ENCODE data around the gene GPC5.

Gene GPC5

GRCh38 chr13:91714855-91715254, 316.4 kb downstream of the GPC5 start:
- DNase-seq (ENCODE audit: low read depth) = no peak

GRCh38 chr13:91716436-91717065, 318.1 kb downstream of the GPC5 start:
- no peak for DNase-seq (ENCODE audit: low read depth)

- DNase-seq (ENCODE audit: low read depth) = peak; percentile 13
Observed at GRCh38 chr13:91719033-91719432, 320.6 kb downstream of the GPC5 start.

- DNase-seq (ENCODE audit: low read depth) = no peak
Observed at GRCh38 chr13:91721413-91721812, 323.0 kb downstream of the GPC5 start.

GRCh38 chr13:91722267-91722884, 324.0 kb downstream of the GPC5 start:
- peak; percentile 3 for DNase-seq (ENCODE audit: low read depth)

- no peak for DNase-seq (ENCODE audit: low read depth)
Observed at GRCh38 chr13:91724591-91724990, 326.2 kb downstream of the GPC5 start.

GRCh38 chr13:91725646-91726045, 327.2 kb downstream of the GPC5 start:
- no peak for DNase-seq (ENCODE audit: low read depth)

GRCh38 chr13:91726671-91727070, 328.2 kb downstream of the GPC5 start:
- DNase-seq (ENCODE audit: low read depth) = no peak

GRCh38 chr13:91729859-91730258, 331.4 kb downstream of the GPC5 start:
- DNase-seq (ENCODE audit: low read depth) = no peak

- no peak for DNase-seq (ENCODE audit: low read depth)
Observed at GRCh38 chr13:91739751-91740150, 341.3 kb downstream of the GPC5 start.

GRCh38 chr13:91740756-91741155, 342.3 kb downstream of the GPC5 start:
- DNase-seq (ENCODE audit: low read depth) = no peak

GRCh38 chr13:91741925-91742324, 343.5 kb downstream of the GPC5 start:
- DNase-seq (ENCODE audit: low read depth) = no peak

- no peak for DNase-seq (ENCODE audit: low read depth)
Observed at GRCh38 chr13:91744284-91744683, 345.9 kb downstream of the GPC5 start.

GRCh38 chr13:91745967-91746366, 347.5 kb downstream of the GPC5 start:
- DNase-seq (ENCODE audit: low read depth) = no peak

- DNase-seq (ENCODE audit: low read depth) = no peak
Observed at GRCh38 chr13:91747186-91747585, 348.8 kb downstream of the GPC5 start.

- no peak for DNase-seq (ENCODE audit: low read depth)
Observed at GRCh38 chr13:91748416-91749089, 350.1 kb downstream of the GPC5 start.

GRCh38 chr13:91758724-91759123, 360.3 kb downstream of the GPC5 start:
- no peak for DNase-seq (ENCODE audit: low read depth)

- no peak for DNase-seq (ENCODE audit: low read depth)
Observed at GRCh38 chr13:91762957-91763356, 364.5 kb downstream of the GPC5 start.

GRCh38 chr13:91764527-91764926, 366.1 kb downstream of the GPC5 start:
- no peak for DNase-seq (ENCODE audit: low read depth)

- DNase-seq (ENCODE audit: low read depth) = no peak
Observed at GRCh38 chr13:91767651-91768050, 369.2 kb downstream of the GPC5 start.

- DNase-seq (ENCODE audit: low read depth) = no peak
Observed at GRCh38 chr13:91768746-91769145, 370.3 kb downstream of the GPC5 start.

GRCh38 chr13:91771229-91771628, 372.8 kb downstream of the GPC5 start:
- DNase-seq (ENCODE audit: low read depth) = no peak

- no peak for DNase-seq (ENCODE audit: low read depth)
Observed at GRCh38 chr13:91773591-91774227, 375.3 kb downstream of the GPC5 start.

Measured in fibroblast of the conjunctiva (primary cell).